Activated CD8-positive, alpha-beta T cell treated with anti-CD3 and anti-CD28 coated beads for 36 hours (primary cell): ENCODE results near the gene LRRC72. TPM values are rescaled to one million over a fixed set of nuclear protein-coding genes. Genes with fewer than 3 reads are reported as not detected.

Experiments
- ATAC-seq: fragments of 200-7000 bp; cut with Tn5 transposase; one replicate; pipeline ENCODE4 v1.10.0; 2021; ENCODE audit warnings: mild to moderate bottlenecking, moderate library complexity
- CTCF ChIA-PET: fragments of 350-600 bp; sonication (Branson Sonifier 250); formaldehyde crosslinking; loops from one replicate; lab custom pipeline; 2021; ENCODE audit warnings: antibody characterized with exemption; lab: Charles Lee
- POLR2A ChIA-PET: fragments of 350-600 bp; sonication (Branson Sonifier 250); formaldehyde crosslinking; loops from one replicate; lab custom pipeline; 2021; ENCODE audit warnings: antibody characterized with exemption; lab: Charles Lee
- DNase-seq: peaks from one replicate; pipeline ENCODE4 v3.0.0-alpha.2; 2020
- H3K27ac Mint-ChIP-seq: one replicate; pipeline ENCODE4 v1.8.0; 2021; ENCODE audit warnings: mild to moderate bottlenecking, mixed read lengths
- H3K27me3 Mint-ChIP-seq: one replicate; pipeline ENCODE4 v1.8.0; 2021; ENCODE audit warnings: mixed read lengths
- H3K36me3 Mint-ChIP-seq: one replicate; pipeline ENCODE4 v1.8.0; 2021; ENCODE audit warnings: low read depth, mixed read lengths
- H3K4me1 Mint-ChIP-seq: one replicate; pipeline ENCODE4 v1.8.0; 2021; ENCODE audit warnings: low read depth, mixed read lengths
- H3K4me3 Mint-ChIP-seq: one replicate; pipeline ENCODE4 v1.8.0; 2021; ENCODE audit warnings: mild to moderate bottlenecking, moderate library complexity, mixed read lengths
- H3K9me3 Mint-ChIP-seq: one replicate; pipeline ENCODE4 v1.8.0; 2021; ENCODE audit warnings: mixed read lengths
- CTCF ChIP-seq: fragments of 200-600 bp; IDR thresholded peaks from one replicate; pipeline ENCODE4 v1.8.0; 2022; ENCODE audit warnings: antibody characterized with exemption, mild to moderate bottlenecking
- intact Hi-C: fragments of 100-400 bp; cut with micrococcal nuclease; formaldehyde crosslinking; loops from one replicate; pipeline ENCODE4 v1.10.0; 2022
- total RNA-seq, 2 experiments: library from RNA; stranded (reverse); gene quantifications; one replicate each; pipeline ENCODE4 v1.2.3, GENCODE V29; 2021

The LRRC72 gene
- total RNA-seq, 2 experiments from 2014 or later, result not detected

GRCh38 chr7:16611711-16612110, 85.1 kb downstream of the LRRC72 start:
- no peak for ATAC-seq
- ChIA-PET CTCF (no interaction called here), POLR2A (no interaction called here)
- no peak overlapping the region for H3K4me3 Mint-ChIP-seq
- no peaks in the 10 kb centered on the region for H3K27me3 Mint-ChIP-seq
- no peak for DNase-seq
- H3K36me3 Mint-ChIP-seq, result peaks cover 10% of the 10 kb centered on the region
- H3K27ac Mint-ChIP-seq, result no peak overlapping the region
- H3K4me1 Mint-ChIP-seq, result peaks cover 5% of the 10 kb centered on the region
- intact Hi-C loops, result no loop called here
- H3K9me3 Mint-ChIP-seq, result no peaks in the 10 kb centered on the region
- TF ChIP-seq CTCF, result no peak

GRCh38 chr7:16615228-16615627, 88.6 kb downstream of the LRRC72 start:
- ChIA-PET POLR2A (no interaction called here), CTCF (no interaction called here)
- DNase-seq (no peak), ATAC-seq (no peak)
- no peaks in the 10 kb centered on the region for H3K9me3 Mint-ChIP-seq
- peaks cover 26% of the 10 kb centered on the region for H3K36me3 Mint-ChIP-seq
- H3K27me3 Mint-ChIP-seq, result no peaks in the 10 kb centered on the region
- intact Hi-C loops, result no loop called here
- peaks cover 20% of the 10 kb centered on the region for H3K4me1 Mint-ChIP-seq
- H3K4me3 Mint-ChIP-seq, result no peak overlapping the region
- TF ChIP-seq CTCF, result no peak
- no peak overlapping the region for H3K27ac Mint-ChIP-seq

GRCh38 chr7:16616122-16616521, 89.5 kb downstream of the LRRC72 start:
- H3K27me3 Mint-ChIP-seq, result no peaks in the 10 kb centered on the region
- no peak overlapping the region for H3K4me3 Mint-ChIP-seq
- peaks cover 23% of the 10 kb centered on the region for H3K4me1 Mint-ChIP-seq
- ATAC-seq (no peak), DNase-seq (no peak)
- H3K36me3 Mint-ChIP-seq, result peaks cover 27% of the 10 kb centered on the region
- H3K9me3 Mint-ChIP-seq, result no peaks in the 10 kb centered on the region
- TF ChIP-seq CTCF, result no peak
- ChIA-PET POLR2A (interaction anchor here (0.6 kb wide), 1 partner anchor 28 kb away, joined by 3 read pairs; no protein-coding TSS in a partner anchor), CTCF (no interaction called here)
- intact Hi-C loops, result no loop called here
- H3K27ac Mint-ChIP-seq, result no peak overlapping the region

- peaks cover 27% of the 10 kb centered on the region for H3K36me3 Mint-ChIP-seq
- CTCF ChIA-PET, result no interaction called here
Observed at GRCh38 chr7:16616542-16616941, 89.9 kb downstream of the LRRC72 start.

More at GRCh38 chr7:16616542-16616941, 89.9 kb downstream of the LRRC72 start:
- TF ChIP-seq CTCF, result no peak
- Mint-ChIP-seq H3K4me3 (no peak overlapping the region), H3K9me3 (no peaks in the 10 kb centered on the region), H3K27ac (no peak overlapping the region), H3K4me1 (peaks cover 23% of the 10 kb centered on the region), H3K27me3 (no peaks in the 10 kb centered on the region)
- ATAC-seq, result no peak
- no peak for DNase-seq
- intact Hi-C loops, result no loop called here
- POLR2A ChIA-PET, result interaction anchor here (0.6 kb wide), 1 partner anchor 28 kb away, joined by 3 read pairs; no protein-coding TSS in a partner anchor
